IPS-15b (cell line): Measurements from ENCODE around the gene PIGN.

Source experiments
- H3K27me3 ChIP-seq: one replicate; pipeline ENCODE4 v1.6.1; 2013; ENCODE audit warnings: low read length; ENCODE audit not compliant: control insufficient read depth, insufficient read depth
- H3K36me3 ChIP-seq: one replicate; pipeline ENCODE4 v1.6.1; 2013; ENCODE audit warnings: low read length; ENCODE audit not compliant: control insufficient read depth, insufficient read depth
- H3K4me1 ChIP-seq: one replicate; pipeline ENCODE4 v1.6.1; 2013; ENCODE audit warnings: mild to moderate bottlenecking, low read length; ENCODE audit not compliant: control insufficient read depth, insufficient read depth
- H3K4me3 ChIP-seq: one replicate; pipeline ENCODE4 v1.5.1; 2013; ENCODE audit warnings: low read depth, low read length
- H3K9ac ChIP-seq: one replicate; pipeline ENCODE4 v1.6.1; 2013; ENCODE audit warnings: low read depth, mild to moderate bottlenecking, low read length
- H3K9me3 ChIP-seq: one replicate; pipeline ENCODE4 v1.6.1; 2013; ENCODE audit warnings: mild to moderate bottlenecking, low read length; ENCODE audit not compliant: control insufficient read depth, insufficient read depth

The PIGN gene

DNA sequence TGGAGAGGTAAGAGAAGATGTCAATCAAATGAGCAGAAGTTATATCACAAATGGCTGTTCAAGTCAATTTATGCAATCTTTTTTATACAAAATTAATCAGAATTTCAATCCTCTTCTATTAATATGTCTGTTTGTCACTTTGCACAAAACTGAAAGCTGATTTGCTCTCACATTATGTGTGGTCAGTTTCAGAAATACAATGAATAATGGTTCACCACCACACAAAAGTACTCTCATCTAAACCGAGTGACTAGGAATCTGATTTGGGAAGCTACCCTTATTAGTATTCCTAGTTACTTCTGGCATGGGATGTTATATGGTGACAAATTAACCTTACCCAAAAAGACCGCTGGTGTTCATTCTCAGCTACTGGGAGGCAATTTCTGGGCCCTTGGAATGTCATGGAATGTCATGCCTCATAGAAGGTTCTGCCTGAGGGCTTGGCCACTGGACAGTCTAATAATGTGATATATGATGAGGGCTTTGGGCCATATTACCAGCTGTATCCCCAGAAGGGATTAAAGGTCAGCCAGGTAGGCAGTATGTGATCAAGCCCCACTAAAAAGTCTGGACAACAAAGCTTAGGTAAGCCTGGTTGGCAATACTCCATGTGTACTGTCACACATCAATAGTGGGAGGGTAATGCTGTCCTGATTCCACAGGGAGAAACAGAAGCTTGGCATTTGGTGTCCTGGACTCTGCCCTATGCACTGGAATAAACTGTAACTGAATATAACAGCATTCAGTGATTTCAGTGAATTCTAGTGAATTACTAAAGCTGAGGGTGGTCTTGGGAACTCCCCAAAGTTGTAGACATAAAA is 113.2 kb downstream of the PIGN start:
- Histone ChIP-seq H3K4me3 (no peak overlapping the region), H3K27me3 (no peaks in the 10 kb centered on the region), H3K36me3 (no peaks in the 10 kb centered on the region), H3K4me1 (no peaks in the 10 kb centered on the region), H3K9ac (no peak overlapping the region), H3K9me3 (no peaks in the 10 kb centered on the region)

DNA sequence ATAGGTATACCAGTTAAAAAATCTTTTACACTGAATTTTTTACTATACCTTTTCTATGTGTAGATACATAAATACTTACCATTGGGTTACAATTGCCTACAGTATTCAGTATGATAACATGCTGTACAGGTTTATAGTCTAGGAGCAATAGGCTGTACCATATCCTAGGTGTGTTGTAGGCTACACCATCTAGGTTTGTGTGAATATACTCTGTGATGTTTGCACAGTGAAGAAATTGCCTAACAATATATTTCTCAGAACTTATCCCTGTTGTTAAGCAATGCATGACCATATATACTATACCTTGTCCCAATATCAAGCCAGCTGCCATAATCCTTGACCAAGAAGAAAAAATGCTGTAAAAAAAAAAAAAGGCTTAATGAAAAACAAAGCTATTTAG is 114.5 kb downstream of the PIGN start:
- no peaks in the 10 kb centered on the region for H3K4me1 ChIP-seq
- H3K9ac ChIP-seq = no peak overlapping the region
- H3K9me3 ChIP-seq = no peaks in the 10 kb centered on the region
- H3K27me3 ChIP-seq = no peaks in the 10 kb centered on the region
- H3K36me3 ChIP-seq = no peaks in the 10 kb centered on the region
- H3K4me3 ChIP-seq = no peak overlapping the region

DNA sequence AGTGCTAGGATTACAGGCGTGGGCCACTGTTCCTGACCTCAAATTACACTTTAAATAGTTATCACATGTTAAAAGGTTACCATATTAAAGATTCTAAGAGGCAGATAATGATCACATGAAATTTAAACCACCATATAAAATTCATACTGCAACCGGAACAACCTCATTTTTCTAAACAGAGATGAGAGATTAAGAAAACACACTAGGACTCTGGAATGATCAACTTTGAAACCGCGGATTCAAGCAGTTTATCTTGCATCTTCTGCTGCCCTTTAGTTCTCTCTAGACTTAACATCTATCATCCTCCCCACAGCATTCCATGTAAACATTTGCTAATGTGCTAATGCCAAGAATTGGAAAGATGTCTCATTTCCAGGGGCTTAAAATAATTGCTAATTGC is 115.8 kb downstream of the PIGN start:
- H3K27me3 ChIP-seq = no peaks in the 10 kb centered on the region
- no peak overlapping the region for H3K9ac ChIP-seq
- H3K9me3 ChIP-seq = no peaks in the 10 kb centered on the region
- H3K36me3 ChIP-seq = no peaks in the 10 kb centered on the region
- H3K4me3 ChIP-seq = no peak overlapping the region
- no peaks in the 10 kb centered on the region for H3K4me1 ChIP-seq

DNA sequence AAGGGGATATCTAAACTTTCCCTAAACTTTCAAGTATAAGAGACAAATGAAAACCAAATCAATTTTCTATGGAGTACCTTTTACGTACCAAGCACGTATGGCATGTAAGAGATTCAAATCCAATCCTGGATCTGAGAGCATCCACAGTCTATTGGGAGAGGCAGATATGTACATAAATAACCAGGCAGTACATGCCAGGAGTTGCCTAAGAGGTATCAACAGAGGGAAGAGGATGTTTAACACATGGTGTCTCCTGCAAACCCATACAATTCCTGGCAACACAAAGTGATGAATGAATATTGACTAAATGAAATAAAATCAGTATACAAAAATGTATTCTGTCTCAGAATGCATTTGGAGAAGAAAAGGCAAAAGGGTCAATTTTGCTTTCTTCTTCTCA is 116.6 kb downstream of the PIGN start:
- Histone ChIP-seq H3K36me3 (no peaks in the 10 kb centered on the region), H3K27me3 (no peaks in the 10 kb centered on the region), H3K4me3 (no peak overlapping the region), H3K4me1 (no peaks in the 10 kb centered on the region), H3K9me3 (no peaks in the 10 kb centered on the region), H3K9ac (no peak overlapping the region)

DNA sequence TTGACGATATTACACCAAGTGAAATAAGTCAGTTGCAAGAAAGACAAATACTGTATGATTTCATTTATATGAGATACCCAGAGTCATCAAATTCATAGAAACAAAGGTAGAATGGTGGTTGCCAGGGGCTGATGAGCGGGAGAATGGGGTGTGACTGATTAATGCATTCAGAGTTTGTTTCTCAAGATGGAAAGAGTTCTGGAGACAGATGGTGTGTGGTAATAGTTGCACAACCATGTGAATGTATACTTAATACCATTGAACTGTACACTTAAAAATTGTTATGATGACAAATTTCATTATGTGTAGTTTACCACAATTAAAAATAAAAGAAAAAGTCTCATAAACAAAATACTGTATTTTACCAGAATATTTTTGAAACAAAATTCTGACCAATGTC is 117.3 kb downstream of the PIGN start:
- no peaks in the 10 kb centered on the region for H3K9me3 ChIP-seq
- H3K27me3 ChIP-seq = no peaks in the 10 kb centered on the region
- H3K9ac ChIP-seq = no peak overlapping the region
- H3K4me3 ChIP-seq = no peak overlapping the region
- H3K4me1 ChIP-seq = no peaks in the 10 kb centered on the region
- no peaks in the 10 kb centered on the region for H3K36me3 ChIP-seq

DNA sequence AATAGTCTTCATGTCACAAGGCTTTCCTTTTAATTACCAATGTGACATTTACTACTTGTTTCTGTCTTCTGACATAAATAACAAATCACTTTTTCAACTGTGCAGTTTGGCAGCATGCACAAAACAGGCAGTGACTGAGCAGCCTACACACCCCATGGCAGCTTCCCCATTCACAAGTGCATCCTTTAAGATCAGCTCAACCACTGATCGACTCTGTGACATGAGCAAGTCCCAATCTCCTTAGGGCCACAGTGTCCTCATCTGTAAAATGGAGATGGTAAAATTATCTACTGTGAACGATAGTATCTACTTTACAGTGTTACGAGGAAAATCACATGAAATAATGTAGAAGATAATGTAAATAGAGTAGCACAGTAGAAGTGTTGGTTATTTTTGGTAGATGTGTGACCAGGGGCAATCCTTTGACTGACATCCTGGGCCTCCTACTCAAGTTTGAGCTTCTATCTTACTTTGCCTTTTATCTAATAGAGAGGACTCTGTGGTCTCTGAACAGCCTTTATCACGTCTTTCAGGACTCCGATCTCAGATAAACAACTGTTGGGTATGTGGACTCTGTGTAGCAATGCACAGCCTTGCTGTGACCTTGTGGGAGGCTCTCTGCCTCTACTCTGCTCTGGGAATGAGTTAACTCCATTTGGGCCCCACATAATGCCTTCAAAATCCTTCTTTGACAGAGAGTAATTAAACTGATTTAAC is 120.6 kb downstream of the PIGN start:
- no peaks in the 10 kb centered on the region for H3K4me1 ChIP-seq
- no peaks in the 10 kb centered on the region for H3K27me3 ChIP-seq
- no peak overlapping the region for H3K4me3 ChIP-seq
- no peaks in the 10 kb centered on the region for H3K36me3 ChIP-seq
- no peaks in the 10 kb centered on the region for H3K9me3 ChIP-seq
- no peak overlapping the region for H3K9ac ChIP-seq

DNA sequence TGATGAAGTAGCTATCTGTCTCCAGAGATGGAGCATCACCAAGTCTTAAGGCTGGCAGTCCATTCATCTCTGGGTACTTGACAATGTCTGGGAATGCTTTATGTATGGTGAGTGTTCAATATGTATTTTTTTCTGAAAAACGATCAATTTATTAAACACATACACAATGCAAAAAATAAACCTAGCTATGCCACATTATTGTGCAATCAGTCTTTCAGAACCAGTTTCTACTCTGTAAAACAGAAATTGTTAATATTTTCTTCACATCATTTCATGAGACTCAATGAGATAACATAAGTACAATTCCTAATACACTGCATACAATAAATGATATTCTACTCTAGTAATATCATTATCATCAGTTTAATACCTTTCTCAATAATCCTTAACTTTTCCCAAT is 122.5 kb downstream of the PIGN start:
- H3K36me3 ChIP-seq = no peaks in the 10 kb centered on the region
- no peaks in the 10 kb centered on the region for H3K4me1 ChIP-seq
- no peaks in the 10 kb centered on the region for H3K27me3 ChIP-seq
- no peaks in the 10 kb centered on the region for H3K9me3 ChIP-seq
- no peak overlapping the region for H3K9ac ChIP-seq
- H3K4me3 ChIP-seq = no peak overlapping the region

DNA sequence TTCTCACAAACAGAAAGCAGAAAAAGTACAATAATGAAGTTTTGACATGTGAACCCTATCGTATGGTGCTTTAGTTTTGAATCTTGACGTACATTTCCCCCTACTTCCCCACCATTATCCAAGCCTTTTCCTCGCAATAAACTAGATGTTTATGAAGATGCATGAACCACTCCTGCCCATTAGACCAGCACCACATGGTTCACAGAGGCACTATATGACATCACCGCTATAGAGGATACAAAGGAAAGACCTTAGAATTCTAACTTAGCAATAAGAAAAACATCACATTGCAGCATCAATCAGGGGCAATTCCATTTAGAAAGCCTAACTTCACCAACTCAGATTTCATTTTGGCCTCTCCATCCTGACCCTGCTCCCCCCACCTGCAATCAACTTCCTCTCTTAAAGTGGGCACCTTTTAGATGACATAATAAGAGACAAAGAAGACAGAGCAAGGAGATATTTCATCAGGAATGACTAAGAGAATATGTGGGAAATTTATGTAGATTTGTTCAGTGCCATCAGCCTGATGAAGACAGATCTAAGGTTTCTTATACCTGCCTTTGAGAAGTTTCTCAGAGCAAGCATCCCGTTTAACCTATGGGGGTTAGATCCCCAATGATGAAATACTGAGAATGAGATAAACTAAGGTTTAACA is 124.9 kb downstream of the PIGN start:
- H3K4me3 ChIP-seq = no peak overlapping the region
- no peaks in the 10 kb centered on the region for H3K27me3 ChIP-seq
- H3K9ac ChIP-seq = no peak overlapping the region
- H3K9me3 ChIP-seq = no peaks in the 10 kb centered on the region
- no peaks in the 10 kb centered on the region for H3K36me3 ChIP-seq
- H3K4me1 ChIP-seq = no peaks in the 10 kb centered on the region

DNA sequence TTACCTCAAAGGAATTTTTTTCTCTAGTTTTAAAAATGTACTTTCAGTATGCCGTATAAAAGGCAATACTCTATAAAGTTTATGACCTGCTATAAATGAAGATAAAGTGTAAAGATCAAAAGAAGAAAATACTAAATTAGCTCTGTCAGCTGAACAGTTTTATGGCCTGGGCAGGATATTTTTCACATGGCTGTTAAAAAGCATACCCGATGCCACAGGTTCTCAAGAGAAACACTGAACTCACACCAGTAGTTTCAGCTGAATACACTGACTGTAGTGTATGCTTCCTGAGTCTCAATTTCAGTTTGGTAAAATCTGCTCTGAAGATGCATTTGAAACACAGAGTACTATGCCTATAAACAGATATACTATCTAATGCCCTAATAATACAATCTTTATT is 126.0 kb downstream of the PIGN start:
- Histone ChIP-seq H3K27me3 (no peaks in the 10 kb centered on the region), H3K9ac (no peak overlapping the region), H3K4me1 (no peaks in the 10 kb centered on the region), H3K4me3 (no peak overlapping the region), H3K36me3 (no peaks in the 10 kb centered on the region), H3K9me3 (no peaks in the 10 kb centered on the region)

DNA sequence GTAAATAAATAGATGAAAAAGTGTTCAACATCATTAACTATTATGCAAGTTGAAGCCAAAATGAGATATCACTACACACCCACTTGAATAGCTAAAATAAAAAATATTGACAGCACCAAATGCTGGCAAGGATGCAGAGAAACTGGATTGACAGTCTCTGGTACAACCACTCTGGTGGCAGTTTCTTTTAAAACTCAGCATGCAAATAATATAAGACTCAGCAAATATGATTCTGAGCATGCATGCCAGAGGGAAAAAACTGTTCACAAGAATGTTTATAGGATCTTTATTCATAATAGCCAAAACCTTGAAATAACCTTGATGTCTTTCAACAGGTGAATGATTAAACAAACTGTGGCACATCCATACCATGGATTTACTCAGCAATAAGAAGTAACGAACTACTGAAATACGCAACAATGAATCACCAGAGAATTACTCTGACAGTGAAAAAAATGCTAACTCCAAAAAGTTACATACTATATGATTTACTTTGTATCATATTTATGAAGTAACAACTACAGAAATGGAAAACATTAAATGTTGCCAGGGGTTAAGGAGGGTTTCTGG is 131.8 kb downstream of the PIGN start:
- no peaks in the 10 kb centered on the region for H3K4me1 ChIP-seq
- no peaks in the 10 kb centered on the region for H3K9me3 ChIP-seq
- H3K36me3 ChIP-seq = no peaks in the 10 kb centered on the region
- no peaks in the 10 kb centered on the region for H3K27me3 ChIP-seq
- no peak overlapping the region for H3K4me3 ChIP-seq
- H3K9ac ChIP-seq = no peak overlapping the region

DNA sequence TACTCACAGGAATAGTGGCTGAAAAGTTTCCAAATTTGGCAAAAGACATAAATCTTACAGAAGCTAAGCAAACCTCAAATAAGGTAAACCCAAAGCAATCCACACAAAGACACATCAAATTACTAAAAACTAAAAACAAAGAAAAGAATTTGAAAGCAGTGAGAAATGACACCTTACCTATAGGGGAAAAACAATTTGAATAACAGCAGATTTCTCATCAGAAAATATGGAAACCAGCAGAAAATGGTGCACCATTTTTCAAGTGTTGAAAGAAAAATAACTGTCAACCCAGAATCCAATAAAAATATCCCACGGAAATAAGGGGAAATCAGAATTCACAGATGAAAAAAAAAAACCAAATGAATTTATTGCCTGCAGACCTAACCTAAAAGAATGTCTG is 138.6 kb downstream of the PIGN start:
- H3K4me3 ChIP-seq = no peak overlapping the region
- H3K4me1 ChIP-seq = no peaks in the 10 kb centered on the region
- H3K36me3 ChIP-seq = no peaks in the 10 kb centered on the region
- H3K9me3 ChIP-seq = no peaks in the 10 kb centered on the region
- H3K9ac ChIP-seq = no peak overlapping the region
- no peaks in the 10 kb centered on the region for H3K27me3 ChIP-seq
